Neural cell (in vitro differentiated cells): ENCODE data around the gene ITGAD. TPM values are rescaled to one million over a fixed set of nuclear protein-coding genes. Genes with fewer than 3 reads are reported as not detected.

Experiments
- H2AFZ ChIP-seq: fragments of 200-600, 300-800 bp; sonication (generic), shearing (Covaris generic); 2 replicates; pipeline ENCODE4 v1.6.0; 2014; ENCODE audit warnings: low read depth, mild to moderate bottlenecking, antibody characterized with exemption, low read length, moderate library complexity
- H3F3A ChIP-seq: fragments of 200-600 bp; shearing (Covaris generic); 2 replicates; pipeline ENCODE4 v1.6.1; 2016; ENCODE audit warnings: mild to moderate bottlenecking, moderate library complexity, mixed read lengths, antibody characterized with exemption, low read length; ENCODE audit not compliant: insufficient read depth, poor library complexity, severe bottlenecking
- H3K27ac ChIP-seq: fragments of 200-600, 300-800 bp; sonication (generic), shearing (Covaris generic); 2 replicates; pipeline ENCODE4 v1.5.1; 2014; ENCODE audit warnings: mild to moderate bottlenecking, low read length, moderate library complexity
- H3K27me3 ChIP-seq: fragments of 300-800, 200-600 bp; sonication (generic), shearing (Covaris generic); 2 replicates; pipeline ENCODE4 v1.6.0; 2014; ENCODE audit warnings: mild to moderate bottlenecking, low read depth, low read length, moderate library complexity; ENCODE audit not compliant: insufficient read depth
- H3K36me3 ChIP-seq: fragments of 300-800, 200-600 bp; sonication (generic), shearing (Covaris generic); 2 replicates; pipeline ENCODE4 v1.5.1; 2014; ENCODE audit warnings: mild to moderate bottlenecking, antibody characterized with exemption, low read length, moderate library complexity; ENCODE audit not compliant: insufficient read depth
- H3K4me2 ChIP-seq: fragments of 300-800, 200-600 bp; sonication (generic), shearing (Covaris generic); 2 replicates; pipeline ENCODE4 v1.6.0; 2014; ENCODE audit warnings: mild to moderate bottlenecking, low read length
- H3K4me3 ChIP-seq: fragments of 300-800, 200-600 bp; sonication (generic), shearing (Covaris generic); 2 replicates; pipeline ENCODE4 v1.5.1; 2014; ENCODE audit warnings: mild to moderate bottlenecking, low read length, moderate library complexity
- H3K79me2 ChIP-seq: fragments of 200-600 bp; shearing (Covaris generic); replicated peaks from 2 replicates; pipeline ENCODE4 v1.6.0; 2014; ENCODE audit warnings: mild to moderate bottlenecking, low read length, moderate library complexity; ENCODE audit not compliant: insufficient read depth
- H3K9ac ChIP-seq: fragments of 300-800, 200-600 bp; sonication (generic), shearing (Covaris generic); 2 replicates; pipeline ENCODE4 v1.6.1; 2016; ENCODE audit warnings: mild to moderate bottlenecking, low read length, mixed read lengths
- H3K9me2 ChIP-seq: fragments of 200-600 bp; shearing (Covaris generic); 2 replicates; pipeline ENCODE4 v1.6.1; 2016; ENCODE audit warnings: mild to moderate bottlenecking, low read length, mixed read lengths; ENCODE audit not compliant: insufficient read depth
- H3K9me3 ChIP-seq: fragments of 200-600, 300-800 bp; sonication (generic), shearing (Covaris generic); 2 replicates; pipeline ENCODE4 v1.6.1; 2016; ENCODE audit warnings: mild to moderate bottlenecking, mixed run types, low read length, moderate library complexity, mixed read lengths
- H4K20me1 ChIP-seq: fragments of 200-600 bp; shearing (Covaris generic); 2 replicates; pipeline ENCODE4 v1.6.1; 2016; ENCODE audit warnings: mild to moderate bottlenecking, mixed run types; ENCODE audit not compliant: insufficient read depth
- CTCF ChIP-seq: fragments of 450-650 bp; IDR thresholded peaks from 2 replicates; pipeline ENCODE4 v1.5.1; 2014; ENCODE audit warnings: antibody characterized with exemption, mild to moderate bottlenecking, moderate library complexity; ENCODE audit not compliant: poor library complexity, severe bottlenecking
- EP300 ChIP-seq: fragments of 450-650 bp; conservative IDR thresholded peaks from 2 replicates; pipeline ENCODE4 v1.6.1; 2014; ENCODE audit warnings: antibody characterized with exemption, mild to moderate bottlenecking, moderate library complexity; ENCODE audit not compliant: poor library complexity, severe bottlenecking
- EZH2 ChIP-seq: fragments of 200-600, 300-800 bp; shearing (Covaris generic), sonication (generic); IDR thresholded peaks from 2 replicates; pipeline ENCODE4 v1.6.1; 2014; ENCODE audit warnings: antibody characterized with exemption, low read length, borderline replicate concordance, mild to moderate bottlenecking; ENCODE audit not compliant: insufficient read depth, poor library complexity, severe bottlenecking
- MXI1 ChIP-seq: fragments of 450-650 bp; conservative IDR thresholded peaks from 2 replicates; pipeline ENCODE4 v1.6.1; 2014; ENCODE audit warnings: antibody characterized with exemption, mild to moderate bottlenecking; ENCODE audit not compliant: poor library complexity, severe bottlenecking
- POLR2AphosphoS5 ChIP-seq: IDR thresholded peaks from 2 replicates; pipeline ENCODE4 v1.6.1; 2012
- RAD21 ChIP-seq: fragments of 450-650 bp; conservative IDR thresholded peaks from 2 replicates; pipeline ENCODE4 v1.6.1; 2014; ENCODE audit warnings: antibody characterized with exemption, mild to moderate bottlenecking, moderate library complexity
- SMC3 ChIP-seq: fragments of 450-650 bp; conservative IDR thresholded peaks from 2 replicates; pipeline ENCODE4 v1.6.1; 2014; ENCODE audit warnings: antibody characterized with exemption, mild to moderate bottlenecking, moderate library complexity; ENCODE audit not compliant: poor library complexity
- TAF1 ChIP-seq: IDR thresholded peaks from 2 replicates; pipeline ENCODE4 v1.6.1; 2012; ENCODE audit warnings: low read depth
- polyA plus RNA-seq: library from polyadenylated mRNA; depleted of rRNA; stranded (reverse); fragments of >200 nt; gene quantifications from 2 replicates; pipeline ENCODE4 v1.2.3, GENCODE V29; 2014
- TF ChIP-seq, protein P1 (sequence below): IDR thresholded peaks from 2 replicates; pipeline ENCODE4 v1.6.1; 2012; ENCODE audit warnings: borderline replicate concordance

Gene ITGAD
- polyA plus RNA-seq, 1 donor from 2014 or later: not detected

GRCh38 chr16:31397701-31398100 is 4.6 kb downstream of the ITGAD start:
- Histone ChIP-seq H3K79me2 (no peaks in the 10 kb centered on the region), H3K36me3 (no peaks in the 10 kb centered on the region), H3K9me3 (no peaks in the 10 kb centered on the region), H3K9ac (no peak overlapping the region), H4K20me1 (no peaks in the 10 kb centered on the region), H2AFZ (no peak overlapping the region), H3K4me2 (no peak overlapping the region), H3K4me3 (no peak overlapping the region), H3K27me3 (no peaks in the 10 kb centered on the region), H3K27ac (no peak overlapping the region), H3K9me2 (no peaks in the 10 kb centered on the region), H3F3A (no peaks in the 10 kb centered on the region)
- TF ChIP-seq, protein P1, sequence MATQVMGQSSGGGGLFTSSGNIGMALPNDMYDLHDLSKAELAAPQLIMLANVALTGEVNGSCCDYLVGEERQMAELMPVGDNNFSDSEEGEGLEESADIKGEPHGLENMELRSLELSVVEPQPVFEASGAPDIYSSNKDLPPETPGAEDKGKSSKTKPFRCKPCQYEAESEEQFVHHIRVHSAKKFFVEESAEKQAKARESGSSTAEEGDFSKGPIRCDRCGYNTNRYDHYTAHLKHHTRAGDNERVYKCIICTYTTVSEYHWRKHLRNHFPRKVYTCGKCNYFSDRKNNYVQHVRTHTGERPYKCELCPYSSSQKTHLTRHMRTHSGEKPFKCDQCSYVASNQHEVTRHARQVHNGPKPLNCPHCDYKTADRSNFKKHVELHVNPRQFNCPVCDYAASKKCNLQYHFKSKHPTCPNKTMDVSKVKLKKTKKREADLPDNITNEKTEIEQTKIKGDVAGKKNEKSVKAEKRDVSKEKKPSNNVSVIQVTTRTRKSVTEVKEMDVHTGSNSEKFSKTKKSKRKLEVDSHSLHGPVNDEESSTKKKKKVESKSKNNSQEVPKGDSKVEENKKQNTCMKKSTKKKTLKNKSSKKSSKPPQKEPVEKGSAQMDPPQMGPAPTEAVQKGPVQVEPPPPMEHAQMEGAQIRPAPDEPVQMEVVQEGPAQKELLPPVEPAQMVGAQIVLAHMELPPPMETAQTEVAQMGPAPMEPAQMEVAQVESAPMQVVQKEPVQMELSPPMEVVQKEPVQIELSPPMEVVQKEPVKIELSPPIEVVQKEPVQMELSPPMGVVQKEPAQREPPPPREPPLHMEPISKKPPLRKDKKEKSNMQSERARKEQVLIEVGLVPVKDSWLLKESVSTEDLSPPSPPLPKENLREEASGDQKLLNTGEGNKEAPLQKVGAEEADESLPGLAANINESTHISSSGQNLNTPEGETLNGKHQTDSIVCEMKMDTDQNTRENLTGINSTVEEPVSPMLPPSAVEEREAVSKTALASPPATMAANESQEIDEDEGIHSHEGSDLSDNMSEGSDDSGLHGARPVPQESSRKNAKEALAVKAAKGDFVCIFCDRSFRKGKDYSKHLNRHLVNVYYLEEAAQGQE: no peak
- no peak for TF ChIP-seq TAF1
- no peak for TF ChIP-seq POLR2AphosphoS5
- TF ChIP-seq CTCF: no peak
- TF ChIP-seq EZH2: no peak
- TF ChIP-seq SMC3: no peak
- TF ChIP-seq RAD21: no peak
- no peak for TF ChIP-seq MXI1
- TF ChIP-seq EP300: no peak

DNA sequence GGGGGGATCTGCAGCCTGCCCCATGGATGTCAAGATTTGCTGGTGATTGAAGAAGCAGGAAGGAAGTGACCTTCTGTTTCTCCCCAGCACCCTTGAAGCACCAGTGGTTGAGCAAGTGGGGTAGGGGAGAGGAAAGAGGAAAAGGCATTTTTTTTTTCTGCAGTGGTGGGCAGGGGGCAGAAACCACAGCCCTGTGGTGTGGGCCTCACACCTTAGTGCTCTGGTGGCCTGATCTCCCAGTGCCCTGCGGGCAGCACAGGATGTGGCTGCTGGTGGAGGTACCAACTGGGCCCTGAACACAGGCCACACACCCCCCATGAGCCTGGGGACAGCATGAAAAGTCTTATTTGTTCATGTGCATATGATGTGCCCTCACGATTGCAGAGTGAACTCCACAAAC is 7.1 kb downstream of the ITGAD start:
- Histone ChIP-seq H3K27me3 (no peaks in the 10 kb centered on the region), H3K9me3 (no peaks in the 10 kb centered on the region), H3K4me3 (no peak overlapping the region), H3K4me2 (no peak overlapping the region), H3K9ac (no peak overlapping the region), H3K79me2 (no peaks in the 10 kb centered on the region), H4K20me1 (no peaks in the 10 kb centered on the region), H3K27ac (no peak overlapping the region), H3K36me3 (no peaks in the 10 kb centered on the region), H3K9me2 (no peaks in the 10 kb centered on the region), H2AFZ (no peak overlapping the region), H3F3A (no peaks in the 10 kb centered on the region)
- TF ChIP-seq SMC3: no peak
- TF ChIP-seq CTCF: no peak
- TF ChIP-seq POLR2AphosphoS5: no peak
- no peak for TF ChIP-seq EZH2
- no peak for TF ChIP-seq EP300
- TF ChIP-seq, protein P1: no peak
- TF ChIP-seq MXI1: no peak
- no peak for TF ChIP-seq TAF1
- TF ChIP-seq RAD21: no peak
